Glutamatergic neuron (in vitro differentiated cells): Measurements from ENCODE around the gene PRKCH. TPM values are rescaled to one million over a fixed set of nuclear protein-coding genes. Genes with fewer than 3 reads are reported as not detected.

ENCODE experiments used
- DNase-seq: peaks from one replicate; pipeline ENCODE4 v3.0.0; 2022
- H3K27ac Mint-ChIP-seq: one replicate; pipeline ENCODE4 v1.8.0; 2020; ENCODE audit warnings: mild to moderate bottlenecking, mixed read lengths, inconsistent platforms; ENCODE audit not compliant: unreplicated experiment
- H3K27me3 Mint-ChIP-seq: one replicate; pipeline ENCODE4 v1.8.0; 2020; ENCODE audit warnings: mild to moderate bottlenecking, moderate library complexity, mixed read lengths, inconsistent platforms; ENCODE audit not compliant: unreplicated experiment
- H3K36me3 Mint-ChIP-seq: one replicate; pipeline ENCODE4 v1.8.0; 2020; ENCODE audit warnings: mild to moderate bottlenecking, mixed read lengths, inconsistent platforms; ENCODE audit not compliant: unreplicated experiment
- H3K4me1 Mint-ChIP-seq: one replicate; pipeline ENCODE4 v1.8.0; 2020; ENCODE audit warnings: mild to moderate bottlenecking, low read depth, mixed read lengths, inconsistent platforms; ENCODE audit not compliant: unreplicated experiment
- H3K4me3 Mint-ChIP-seq: one replicate; pipeline ENCODE4 v1.8.0; 2020; ENCODE audit warnings: mild to moderate bottlenecking, mixed read lengths, inconsistent platforms; ENCODE audit not compliant: unreplicated experiment
- H3K9me3 Mint-ChIP-seq: one replicate; pipeline ENCODE4 v1.8.0; 2020; ENCODE audit warnings: mild to moderate bottlenecking, moderate library complexity, mixed read lengths, inconsistent platforms; ENCODE audit not compliant: unreplicated experiment
- total RNA-seq: library from RNA; stranded (reverse); fragmentation: NEBNext Ultra II Directional; extraction: Animal tissue kit (Norgen Biotek cat#: 25700); gene quantifications from one replicate; pipeline ENCODE4 v1.2.1, GENCODE V29; 2021; ENCODE audit not compliant: unreplicated experiment
- TF ChIP-seq, protein P1 (sequence below): fragments of 200-600 bp; sonication (generic); IDR thresholded peaks from one replicate; pipeline ENCODE4 v1.5.0; 2021; ENCODE audit not compliant: partially characterized antibody, unreplicated experiment

PRKCH gene
- total RNA-seq, 1 donor from 2014 or later, result 0.54 TPM

DNA sequence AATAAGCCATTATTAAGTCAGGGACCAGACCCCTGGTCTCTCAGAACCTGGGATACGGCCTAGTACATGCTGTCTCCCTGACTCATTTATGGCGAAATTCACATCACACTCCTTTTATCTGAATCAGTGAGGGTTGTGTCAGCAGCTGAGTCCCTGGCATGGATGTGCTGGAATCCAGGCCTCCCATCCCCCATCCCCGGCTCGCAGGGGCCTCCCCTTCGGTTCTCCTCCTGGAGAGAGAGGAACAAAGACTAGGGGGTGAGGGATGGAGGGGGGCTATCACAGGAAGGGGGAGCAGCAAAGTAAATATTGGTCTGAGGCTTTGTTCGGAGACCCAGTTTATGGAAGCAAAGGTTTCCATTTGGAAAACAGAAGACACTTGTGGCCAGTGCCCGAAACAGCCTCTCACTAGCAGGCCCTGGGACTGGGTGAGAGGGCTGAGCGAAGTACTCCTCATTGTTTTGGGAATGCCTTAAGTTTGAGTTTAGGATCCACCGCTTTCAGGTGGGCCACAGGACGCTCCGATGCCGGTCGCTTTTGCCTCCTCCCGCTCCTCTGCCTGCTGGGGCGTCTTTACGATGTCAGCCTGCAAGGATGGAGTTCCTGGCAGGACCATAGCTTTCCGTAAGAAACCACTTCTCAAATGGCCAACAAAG is 145.0 kb downstream of the PRKCH start:
- Mint-ChIP-seq H3K9me3 (no peaks in the 10 kb centered on the region), H3K4me1 (peaks cover 24% of the 10 kb centered on the region), H3K27me3 (peaks cover 2% of the 10 kb centered on the region), H3K27ac (no peak overlapping the region), H3K4me3 (no peak overlapping the region), H3K36me3 (no peaks in the 10 kb centered on the region)
- TF ChIP-seq, protein P1, sequence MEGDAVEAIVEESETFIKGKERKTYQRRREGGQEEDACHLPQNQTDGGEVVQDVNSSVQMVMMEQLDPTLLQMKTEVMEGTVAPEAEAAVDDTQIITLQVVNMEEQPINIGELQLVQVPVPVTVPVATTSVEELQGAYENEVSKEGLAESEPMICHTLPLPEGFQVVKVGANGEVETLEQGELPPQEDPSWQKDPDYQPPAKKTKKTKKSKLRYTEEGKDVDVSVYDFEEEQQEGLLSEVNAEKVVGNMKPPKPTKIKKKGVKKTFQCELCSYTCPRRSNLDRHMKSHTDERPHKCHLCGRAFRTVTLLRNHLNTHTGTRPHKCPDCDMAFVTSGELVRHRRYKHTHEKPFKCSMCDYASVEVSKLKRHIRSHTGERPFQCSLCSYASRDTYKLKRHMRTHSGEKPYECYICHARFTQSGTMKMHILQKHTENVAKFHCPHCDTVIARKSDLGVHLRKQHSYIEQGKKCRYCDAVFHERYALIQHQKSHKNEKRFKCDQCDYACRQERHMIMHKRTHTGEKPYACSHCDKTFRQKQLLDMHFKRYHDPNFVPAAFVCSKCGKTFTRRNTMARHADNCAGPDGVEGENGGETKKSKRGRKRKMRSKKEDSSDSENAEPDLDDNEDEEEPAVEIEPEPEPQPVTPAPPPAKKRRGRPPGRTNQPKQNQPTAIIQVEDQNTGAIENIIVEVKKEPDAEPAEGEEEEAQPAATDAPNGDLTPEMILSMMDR, result no peak
- no peak for DNase-seq

DNA sequence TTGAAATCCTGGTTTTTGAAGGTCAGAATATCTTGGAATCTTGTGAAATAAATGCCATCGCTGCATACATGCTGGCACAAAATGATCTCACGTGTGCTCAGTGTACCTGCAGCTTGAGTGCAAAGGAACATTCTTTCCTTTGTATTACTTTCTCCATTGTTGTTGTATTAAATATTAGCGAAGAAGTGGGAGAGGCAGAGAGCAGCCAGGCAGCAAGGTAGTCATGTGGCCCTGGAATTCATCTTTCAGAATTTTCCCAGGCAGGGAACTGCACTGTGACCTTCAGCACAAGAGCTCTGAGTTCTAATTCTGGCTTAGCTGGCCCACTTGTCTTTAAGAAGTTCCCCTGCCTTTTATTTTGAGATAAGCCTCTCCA is 145.5 kb downstream of the PRKCH start:
- Mint-ChIP-seq H3K9me3 (no peaks in the 10 kb centered on the region), H3K4me1 (peaks cover 28% of the 10 kb centered on the region), H3K4me3 (no peak overlapping the region), H3K27me3 (peaks cover 2% of the 10 kb centered on the region), H3K27ac (no peak overlapping the region), H3K36me3 (no peaks in the 10 kb centered on the region)
- TF ChIP-seq, protein P1, result no peak
- no peak for DNase-seq

DNA sequence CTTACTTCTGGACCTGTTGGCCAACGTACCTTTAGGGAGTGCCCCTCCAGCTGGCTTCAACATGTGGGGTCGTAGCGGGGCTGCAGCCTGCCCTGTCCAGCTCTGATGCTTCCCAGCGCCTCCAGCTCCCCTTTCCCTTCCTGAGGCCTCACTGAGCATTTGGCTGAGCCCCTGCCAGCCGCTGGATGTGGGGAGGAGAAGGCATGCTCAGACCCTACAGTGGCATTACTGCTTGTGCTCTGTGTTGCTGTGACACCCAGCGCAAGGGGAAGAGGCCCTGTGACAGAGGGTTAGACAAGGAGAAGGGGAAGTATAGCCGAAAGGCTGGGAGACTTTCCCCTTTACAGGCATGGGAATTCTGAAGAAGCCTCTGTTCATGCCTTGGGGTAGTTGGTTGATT is 145.9 kb downstream of the PRKCH start:
- Mint-ChIP-seq H3K9me3 (no peaks in the 10 kb centered on the region), H3K36me3 (no peaks in the 10 kb centered on the region), H3K27ac (no peak overlapping the region), H3K27me3 (peaks cover 2% of the 10 kb centered on the region), H3K4me3 (no peak overlapping the region), H3K4me1 (peaks cover 27% of the 10 kb centered on the region)
- TF ChIP-seq, protein P1, result no peak
- DNase-seq, result no peak

DNA sequence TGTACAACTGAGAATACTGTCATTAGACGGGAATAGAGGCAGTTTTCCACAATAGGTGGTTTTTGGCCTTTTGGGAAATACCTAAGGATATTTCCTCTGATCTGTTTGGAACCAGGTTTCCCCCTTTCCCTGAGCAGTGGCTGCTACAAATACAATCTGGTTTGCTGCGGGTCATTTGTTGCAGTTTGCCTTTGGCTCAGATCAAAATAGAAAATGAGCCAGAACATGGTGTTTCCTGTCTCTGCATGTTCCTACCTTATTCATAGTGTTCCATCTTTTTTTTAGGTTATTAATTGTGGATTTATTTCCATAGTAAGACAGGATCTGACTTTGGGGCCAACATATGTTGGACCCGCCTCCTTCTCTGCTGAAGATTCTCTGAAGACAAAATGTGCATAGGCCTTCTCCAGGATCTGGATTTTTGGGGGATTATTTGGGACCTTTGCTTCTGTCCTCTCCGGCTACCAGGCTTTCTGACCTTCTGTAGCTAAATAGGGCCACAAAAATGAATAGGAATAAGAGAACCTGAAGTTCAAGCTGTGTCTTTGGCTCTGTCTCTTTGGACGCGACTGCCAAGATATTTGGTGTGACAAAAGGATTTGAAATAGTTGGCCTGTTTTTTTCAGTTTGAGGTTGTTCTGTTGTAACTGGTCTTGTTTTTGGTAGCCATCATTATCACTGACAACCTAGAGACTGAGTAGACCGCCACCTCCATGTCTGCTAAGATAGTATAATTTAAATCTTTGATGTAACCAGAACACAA is 146.9 kb downstream of the PRKCH start:
- Mint-ChIP-seq H3K36me3 (no peaks in the 10 kb centered on the region), H3K4me3 (no peak overlapping the region), H3K4me1 (peaks cover 21% of the 10 kb centered on the region), H3K27ac (no peak overlapping the region), H3K9me3 (no peaks in the 10 kb centered on the region), H3K27me3 (peaks cover 2% of the 10 kb centered on the region)
- TF ChIP-seq, protein P1, result no peak
- no peak for DNase-seq

DNA sequence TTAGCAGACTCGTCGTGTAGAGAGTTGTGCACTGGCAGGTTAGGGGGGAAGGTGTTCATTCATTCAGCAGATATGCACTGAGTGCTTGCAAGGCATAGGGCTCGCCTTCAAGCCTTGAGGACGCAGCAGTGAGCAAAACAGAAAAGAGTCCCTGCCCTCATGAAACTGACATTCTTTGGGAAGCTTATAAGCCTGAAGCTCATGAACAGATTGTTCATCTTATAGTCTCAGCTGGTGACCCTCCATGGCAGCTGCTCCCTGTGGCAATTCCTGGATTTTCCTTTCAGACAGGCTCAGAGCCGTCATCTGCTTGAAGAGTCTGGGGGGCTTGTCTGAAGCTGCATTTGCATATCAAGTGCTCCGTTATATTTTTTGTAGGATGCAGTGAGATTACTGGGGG is 148.4 kb downstream of the PRKCH start:
- Mint-ChIP-seq H3K36me3 (no peaks in the 10 kb centered on the region), H3K9me3 (no peaks in the 10 kb centered on the region), H3K4me1 (peaks cover 21% of the 10 kb centered on the region), H3K4me3 (peak overlapping the region; percentile 62), H3K27ac (peak overlapping the region; percentile 62), H3K27me3 (peaks cover 2% of the 10 kb centered on the region)
- DNase-seq, result no peak
- TF ChIP-seq, protein P1, result no peak
